ENCODE results near the gene PAX7.
"Not testable (repeated sequence)": the region's sequence is repeated elsewhere in the genome, so short reads cannot be mapped to it uniquely, and the experiment has no call there.

The PAX7 gene

DNA sequence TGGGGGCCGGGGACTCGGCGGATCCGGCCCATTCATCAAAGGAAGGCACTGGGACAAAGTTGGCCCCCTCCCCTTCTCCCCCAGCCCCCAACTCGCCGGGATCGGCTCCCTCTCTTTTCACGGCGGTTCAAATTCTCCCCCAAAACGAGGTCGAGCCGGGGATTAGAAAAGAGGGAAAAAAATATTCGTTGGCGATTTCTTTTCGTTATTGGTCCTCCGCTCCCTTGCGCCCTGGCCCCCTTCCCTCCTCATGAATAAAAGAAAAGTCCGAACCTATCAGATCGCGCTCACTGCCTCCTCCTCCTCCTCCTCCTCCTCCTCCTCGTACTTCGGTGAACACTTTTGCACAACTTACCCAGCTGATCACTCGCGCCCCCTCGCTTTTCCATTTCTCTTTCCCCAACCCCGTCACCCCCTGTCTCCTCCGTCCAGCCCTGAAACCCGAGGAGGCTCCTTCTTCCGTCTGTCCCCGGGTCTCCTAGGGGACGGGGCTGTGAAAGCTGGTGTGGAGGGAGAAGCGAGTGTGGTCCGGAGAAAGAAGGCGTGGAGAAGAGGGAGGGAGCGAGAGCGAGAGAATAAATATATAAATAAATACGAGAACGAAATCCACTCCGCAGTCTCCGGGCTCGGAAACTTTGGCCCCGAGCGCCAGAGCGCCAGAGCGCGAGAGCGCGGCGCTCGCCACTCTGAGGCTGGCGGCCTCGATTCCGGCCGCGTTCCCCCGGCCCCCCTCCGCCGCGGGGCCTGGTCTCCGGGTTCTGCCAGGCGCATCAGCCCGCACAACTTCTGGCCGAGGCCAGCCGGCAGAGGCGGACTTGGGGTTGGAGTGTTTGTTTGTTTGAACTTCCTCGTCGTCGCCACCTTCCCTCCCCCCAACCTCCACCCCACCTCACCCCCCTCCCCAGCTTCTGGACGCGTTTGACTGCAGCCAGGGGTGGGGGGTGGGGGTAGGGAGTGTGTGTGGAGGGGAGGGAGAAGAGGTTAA, at the start of gene PAX7:
PAX7 (plus strand) TSS at position 336 of the 985 bp plus-strand sequence. CDS start 758 bp downstream, outside the sequence.
- in situ Hi-C loops (cut with HindIII; ENCODE audit: low sequenced_read_pairs): no loop called here
- H3K4me3 ChIP-seq (ENCODE audit: low read depth, low read length): no peak within 1 kb of the TSS
- DNase-seq (ENCODE audit: low read depth, low spot score): no peak
- TF ChIP-seq, protein P1, sequence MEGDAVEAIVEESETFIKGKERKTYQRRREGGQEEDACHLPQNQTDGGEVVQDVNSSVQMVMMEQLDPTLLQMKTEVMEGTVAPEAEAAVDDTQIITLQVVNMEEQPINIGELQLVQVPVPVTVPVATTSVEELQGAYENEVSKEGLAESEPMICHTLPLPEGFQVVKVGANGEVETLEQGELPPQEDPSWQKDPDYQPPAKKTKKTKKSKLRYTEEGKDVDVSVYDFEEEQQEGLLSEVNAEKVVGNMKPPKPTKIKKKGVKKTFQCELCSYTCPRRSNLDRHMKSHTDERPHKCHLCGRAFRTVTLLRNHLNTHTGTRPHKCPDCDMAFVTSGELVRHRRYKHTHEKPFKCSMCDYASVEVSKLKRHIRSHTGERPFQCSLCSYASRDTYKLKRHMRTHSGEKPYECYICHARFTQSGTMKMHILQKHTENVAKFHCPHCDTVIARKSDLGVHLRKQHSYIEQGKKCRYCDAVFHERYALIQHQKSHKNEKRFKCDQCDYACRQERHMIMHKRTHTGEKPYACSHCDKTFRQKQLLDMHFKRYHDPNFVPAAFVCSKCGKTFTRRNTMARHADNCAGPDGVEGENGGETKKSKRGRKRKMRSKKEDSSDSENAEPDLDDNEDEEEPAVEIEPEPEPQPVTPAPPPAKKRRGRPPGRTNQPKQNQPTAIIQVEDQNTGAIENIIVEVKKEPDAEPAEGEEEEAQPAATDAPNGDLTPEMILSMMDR (IDR thresholded peaks at IDR 0.05; ENCODE audit: low read depth, low read length): no peak

DNA sequence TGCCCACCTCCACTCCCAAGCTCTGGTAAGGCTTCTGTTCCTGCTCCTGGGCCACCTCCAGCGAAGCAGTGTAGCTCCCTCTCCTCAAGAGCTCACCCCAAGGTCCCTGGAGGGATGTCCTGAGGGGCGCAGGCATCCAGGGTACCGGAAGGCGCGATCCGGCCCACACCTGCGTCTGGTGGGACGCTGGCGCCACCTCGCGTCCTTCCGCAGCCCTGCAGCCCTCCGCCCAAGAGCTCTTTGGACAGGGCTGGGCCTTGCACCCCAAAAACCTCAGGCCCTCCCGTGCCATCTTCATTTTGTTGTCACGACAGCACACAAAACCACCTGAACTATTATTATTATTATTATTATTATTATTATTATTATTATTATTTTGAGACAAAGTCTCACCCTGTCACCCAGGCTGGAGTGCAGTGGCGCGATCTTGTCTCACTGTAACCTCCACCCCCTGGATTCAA, 49.2 kb upstream of the PAX7 start:
- in situ Hi-C loops (cut with HindIII; ENCODE audit: low sequenced_read_pairs): no loop called here
- DNase-seq (ENCODE audit: low read depth, low spot score): peak; percentile 1
- H3K4me3 ChIP-seq (ENCODE audit: low read depth, low read length): no peak overlapping the region
- TF ChIP-seq, protein P1 (IDR thresholded peaks at IDR 0.05; ENCODE audit: low read depth, low read length): peak; percentile 82

DNA sequence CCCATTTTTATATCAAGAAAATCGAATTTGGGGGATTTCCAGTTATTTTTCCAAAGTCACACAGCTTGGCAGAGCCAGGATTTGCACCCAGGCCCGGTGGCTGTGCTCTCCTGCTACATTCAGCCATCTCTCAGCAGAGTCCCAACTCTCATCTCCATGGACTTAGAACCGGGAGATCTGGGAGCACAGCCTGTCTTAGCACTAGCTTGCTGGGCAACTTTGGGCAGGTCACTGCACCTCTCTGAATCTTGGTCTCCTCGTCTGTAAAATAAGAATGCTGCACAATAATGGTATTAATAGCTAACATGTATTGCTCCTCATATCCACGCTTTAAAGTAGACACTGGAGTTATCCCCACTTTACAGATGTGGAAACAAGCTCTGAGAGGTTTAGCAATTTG, 47.8 kb upstream of the PAX7 start:
- in situ Hi-C loops (cut with HindIII; ENCODE audit: low sequenced_read_pairs): no loop called here
- DNase-seq (ENCODE audit: low read depth, low spot score): no peak
- no peak overlapping the region for H3K4me3 ChIP-seq (ENCODE audit: low read depth, low read length)
- TF ChIP-seq, protein P1 (IDR thresholded peaks at IDR 0.05; ENCODE audit: low read depth, low read length): no peak

DNA sequence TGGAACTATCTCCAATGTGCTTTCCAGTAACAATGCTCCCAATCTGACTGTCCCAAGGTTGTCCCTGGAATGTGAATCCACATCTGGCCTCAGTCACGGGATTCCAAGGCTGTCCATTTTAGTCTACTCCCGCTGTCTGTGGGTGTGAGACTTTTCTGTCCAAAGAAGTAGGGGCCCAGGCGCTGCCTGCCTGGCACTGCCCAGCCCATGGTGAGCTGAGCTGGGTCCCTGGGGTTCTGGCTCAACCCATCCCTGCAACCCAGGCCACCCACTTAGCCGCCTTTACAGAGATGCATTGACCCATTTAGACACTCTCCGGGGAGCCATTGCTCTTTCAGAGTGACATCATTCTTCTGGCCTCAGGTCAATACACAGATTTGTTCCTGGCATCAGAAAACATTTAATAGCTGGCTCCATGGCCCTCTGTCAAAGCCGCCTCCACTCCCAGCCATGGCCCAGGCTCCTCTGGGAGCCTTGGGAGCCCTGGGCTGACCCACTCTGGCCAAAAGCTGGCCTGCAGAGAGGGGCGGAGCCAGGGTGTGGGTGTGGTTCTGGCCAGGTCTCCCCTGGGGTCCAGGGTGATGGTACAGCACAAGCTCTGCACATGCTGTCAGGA, 47.2 kb upstream of the PAX7 start:
- TF ChIP-seq, protein P1 (IDR thresholded peaks at IDR 0.05; ENCODE audit: low read depth, low read length): no peak
- in situ Hi-C loops (cut with HindIII; ENCODE audit: low sequenced_read_pairs): no loop called here
- no peak overlapping the region for H3K4me3 ChIP-seq (ENCODE audit: low read depth, low read length)
- no peak for DNase-seq (ENCODE audit: low read depth, low spot score)

DNA sequence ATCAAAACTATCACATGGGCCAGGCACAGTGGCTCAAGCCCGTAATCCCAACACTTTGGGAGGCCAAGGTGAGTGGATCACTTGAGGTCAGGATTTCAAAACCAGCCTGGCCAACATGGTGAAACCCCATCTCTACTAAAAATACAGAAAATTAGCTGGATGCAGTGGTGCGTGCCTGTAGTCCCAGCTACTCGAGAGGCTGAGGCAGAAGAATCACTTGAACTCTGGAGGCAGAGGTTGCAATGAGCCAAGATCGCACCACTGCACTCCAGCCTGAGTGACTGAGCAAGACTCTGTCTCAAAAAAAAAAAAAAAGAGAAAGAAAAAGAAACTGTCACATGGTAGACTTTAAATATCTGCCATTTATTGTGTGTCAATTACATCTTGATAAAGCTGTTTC, 44.6 kb upstream of the PAX7 start:
- in situ Hi-C loops (cut with HindIII; ENCODE audit: low sequenced_read_pairs); DNase-seq (ENCODE audit: low read depth, low spot score); H3K4me3 ChIP-seq (ENCODE audit: low read depth, low read length): not testable (repeated sequence)

DNA sequence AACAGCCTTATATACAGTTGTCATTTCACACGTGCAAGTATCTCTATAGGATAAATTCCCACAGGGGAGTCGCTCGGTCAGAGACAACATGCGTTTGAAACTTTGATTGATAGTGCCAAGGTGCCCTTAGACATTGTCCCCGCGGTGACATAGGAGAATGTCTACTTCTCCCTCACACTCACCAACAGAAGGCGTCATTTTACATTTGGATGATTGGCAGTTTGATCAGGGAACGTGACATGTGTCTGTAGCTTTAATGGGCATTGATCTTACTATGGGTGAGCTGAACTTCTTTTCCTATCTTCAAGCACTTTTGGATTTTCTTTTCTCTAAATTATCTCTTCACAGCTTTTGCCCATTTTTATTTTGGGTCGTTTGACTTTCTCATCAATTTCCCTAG, 42.6 kb upstream of the PAX7 start:
- no peak for DNase-seq (ENCODE audit: low read depth, low spot score)
- no peak overlapping the region for H3K4me3 ChIP-seq (ENCODE audit: low read depth, low read length)
- TF ChIP-seq, protein P1 (IDR thresholded peaks at IDR 0.05; ENCODE audit: low read depth, low read length): no peak
- in situ Hi-C loops (cut with HindIII; ENCODE audit: low sequenced_read_pairs): no loop called here

DNA sequence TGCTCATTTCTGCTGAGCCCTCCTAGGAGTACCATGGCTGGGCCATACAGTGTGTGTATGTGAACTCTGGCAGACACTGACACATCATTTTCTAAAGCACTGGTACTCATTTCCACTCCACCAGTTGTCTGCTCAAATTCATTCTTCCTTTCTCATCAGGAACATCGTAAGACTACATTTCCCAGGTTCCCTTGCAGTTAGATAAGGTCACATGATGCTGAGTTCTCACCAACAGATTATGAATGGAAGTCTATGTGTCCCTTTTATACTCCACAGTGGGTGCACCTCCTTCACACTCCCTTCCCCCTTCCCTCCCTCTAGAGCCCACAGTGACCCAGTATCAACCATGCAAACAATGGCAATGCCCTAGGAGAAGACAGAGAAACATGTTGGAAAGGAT, 38.3 kb upstream of the PAX7 start:
- in situ Hi-C loops (cut with HindIII; ENCODE audit: low sequenced_read_pairs): no loop called here
- TF ChIP-seq, protein P1 (IDR thresholded peaks at IDR 0.05; ENCODE audit: low read depth, low read length): no peak

More for the DNA sequence above, 38.3 kb upstream of the PAX7 start:
- H3K4me3 ChIP-seq (ENCODE audit: low read depth, low read length): no peak overlapping the region
- DNase-seq (ENCODE audit: low read depth, low spot score): no peak
